Adrenal gland (tissue), 12 donors: Measurements from ENCODE around the gene AMZ2. TPM values are rescaled to one million over a fixed set of nuclear protein-coding genes. Genes with fewer than 3 reads are reported as not detected.
A peak's percentile ranks its signal among the peaks of the same experiment; 100 is the strongest.
"Not testable (repeated sequence)": the region's sequence is repeated elsewhere in the genome, so short reads cannot be mapped to it uniquely, and the experiment has no call there.

Experiments used
- DNase-seq, 7 donors: peaks; one replicate each; pipeline ENCODE4 v3.0.0-alpha.2; 2019 to 2020
- H3K27ac ChIP-seq, 5 donors: fragments of 200-600 bp; sonication (generic) in 4 of 5; 1 replicate in 3 of 5; 2 replicates in 2 of 5; pipeline versions ENCODE4 v1.5.1 to v1.8.0; 2016 to 2020; ENCODE audit warnings: mild to moderate bottlenecking in 1 of 5
- H3K27me3 ChIP-seq: fragments of 200-600 bp; 2 replicates; pipeline ENCODE4 v1.8.0; 2021
- H3K36me3 ChIP-seq, 2 donors: fragments of 200-600 bp; replicated peaks in 1 of 2; 1 replicate in 1 of 2; 2 replicates in 1 of 2; pipeline versions ENCODE4 v1.5.1 to v1.8.0; 2018 to 2022
- H3K4me1 ChIP-seq, 2 donors: fragments of 200-600 bp; replicated peaks in 1 of 2; 1 replicate in 1 of 2; 2 replicates in 1 of 2; pipeline versions ENCODE4 v1.5.1 to v1.8.0; 2018 to 2021
- H3K4me3 ChIP-seq, 4 donors: fragments of 200-600 bp; sonication (generic) in 3 of 4; one replicate each; pipeline ENCODE4 v1.5.1; 2016 to 2018
- H3K9me3 ChIP-seq, 3 donors: fragments of 200-600 bp; sonication (generic) in 1 of 3; replicated peaks in 1 of 3; 1 replicate in 2 of 3; 2 replicates in 1 of 3; pipeline versions ENCODE4 v1.5.1 to v1.8.0; 2016 to 2021
- CTCF ChIP-seq, 6 experiments: fragments of 450-650 bp in 4 of 6; fragments of 200-600 bp in 2 of 6; sonication (generic) in 1 of 6; IDR thresholded peaks; 1 replicate in 5 of 6; 2 replicates in 1 of 6; pipeline versions ENCODE4 v1.5.1 to v1.8.0; 2016 to 2021; ENCODE audit warnings: antibody characterized with exemption in 6 of 6, mild to moderate bottlenecking in 2 of 6, moderate library complexity in 1 of 6
- POLR2A ChIP-seq, 2 donors: fragments of 450-650 bp; IDR thresholded peaks; one replicate each; pipeline ENCODE4 v1.6.1; 2017; ENCODE audit warnings: antibody characterized with exemption in 2 of 2, mild to moderate bottlenecking in 2 of 2, moderate library complexity in 1 of 2
- WGBS, 4 donors: extraction: QIAGEN DNeasy Blood & Tissue Kit in 2 of 4; methylation state at CpG; one replicate each; pipeline versions ENCODE4 v1.1.5 to v1.1.7; 2013 to 2017; 5-methylcytosine and 5-hydroxymethylcytosine counted together
- intact Hi-C, 2 donors: fragments of 100-400 bp; cut with DNase I; formaldehyde crosslinking; loops; one replicate each; pipeline versions ENCODE4 v1.14.1 to v1.15.0; 2022 to 2023
- polyA plus RNA-seq, 3 donors: library from polyadenylated mRNA; stranded (reverse); fragments of 200-250 nt in 2 of 3; fragments of 350-450 nt in 1 of 3; fragmentation: Illumina TruSeq in 1 of 3; extraction: RNeasy Lipid Tissue Mini Kit (QIAGEN cat#74804) in 1 of 3; gene quantifications; one replicate each; pipeline ENCODE4 v1.2.3, GENCODE V29; 2013 to 2014
- total RNA-seq, 9 donors: library from RNA; depleted of rRNA in 4 of 9; stranded (reverse); fragments of >200 nt in 4 of 9; fragments of 120-200 nt in 1 of 9; fragmentation: NEBNext Ultra II Directional in 1 of 9; extraction: Animal tissue kit (Norgen Biotek cat#: 25700) in 1 of 9; gene quantifications; one replicate each; pipeline versions ENCODE4 v1.1.0 to v1.2.4, GENCODE V29; 2013 to 2023
- donor health status: healthy with polysubstance abuse.
- donor health status: Bipolar disorder and iron deficiency.
- donor health status: DM: yes; HTN: yes; CAD: no.
- donor health status: DM: no; HTN: no; CAD: no.
- donor health status: DM: no; HTN: no; CAD: no.
- donor health status: DM: yes; HTN: yes; CAD: no.

The AMZ2 gene
- total and polyA plus RNA-seq, 12 donors = 55.5 to 135 (median 83.1) TPM

- intact Hi-C loops = loop anchor here in 1 of 2 donors (5.0 kb wide), 1 partner anchor 143 kb away; no protein-coding TSS in a partner anchor
- Histone ChIP-seq H3K27me3 (peaks cover 47% of the 10 kb centered on the region), H3K36me3 (no peaks in the 10 kb centered on the region), H3K4me3 (peak overlapping the region in 1 of 4 donors; percentile 52), H3K27ac (no peak overlapping the region), H3K9me3 (no peaks in the 10 kb centered on the region), H3K4me1 (peaks cover 30 to 54% of the 10 kb centered on the region in 2 donors)
- peak in 1 of 7 donors; percentile 51 for DNase-seq
- TF ChIP-seq POLR2A (IDR thresholded peaks at IDR 0.05) = no peak
- TF ChIP-seq CTCF (IDR thresholded peaks at IDR 0.05) = no peak
- 4 to 9% (median 6%) methylated on average over 19 to 30 of the region's 30 CpGs for WGBS, 4 donors
Measured at GRCh38 chr17:68199837-68200688, 47.8 kb upstream of the AMZ2 start.

- H3K4me1 ChIP-seq = peaks cover 30 to 55% of the 10 kb centered on the region in 2 donors
- no peaks in the 10 kb centered on the region for H3K36me3 ChIP-seq
- intact Hi-C loops = no loop called here
- WGBS, 4 donors = 3 to 5% (median 4%) methylated on average over 4 to 30 of the region's 31 CpGs
- no peak overlapping the region for H3K27ac ChIP-seq
- no peaks in the 10 kb centered on the region for H3K9me3 ChIP-seq
- peak; percentile 62 to 86 (median 77) for DNase-seq
- H3K27me3 ChIP-seq = peaks cover 41% of the 10 kb centered on the region
- H3K4me3 ChIP-seq = peak overlapping the region in 1 of 4 donors; percentile 52
- peak; percentile 64 to 87 (median 82) for TF ChIP-seq CTCF (IDR thresholded peaks at IDR 0.05)
- TF ChIP-seq POLR2A (IDR thresholded peaks at IDR 0.05) = no peak
Measured at GRCh38 chr17:68200689-68201417, 47.0 kb upstream of the AMZ2 start.

- H3K36me3 ChIP-seq, intact Hi-C loops, H3K27ac ChIP-seq, H3K4me3 ChIP-seq, H3K9me3 ChIP-seq, DNase-seq: not testable (repeated sequence)
- Histone ChIP-seq H3K27me3 (peaks cover 36% of the 10 kb centered on the region), H3K4me1 (peaks cover 25 to 50% of the 10 kb centered on the region in 2 donors)
- WGBS, 4 donors = 35 to 51% (median 44%) methylated on average over 2 to 3 of the region's 3 CpGs
Measured at GRCh38 chr17:68201418-68201771, 46.4 kb upstream of the AMZ2 start.

GRCh38 chr17:68202321-68202720 is 45.5 kb upstream of the AMZ2 start:
- intact Hi-C loops, DNase-seq, H3K4me3 ChIP-seq, H3K27ac ChIP-seq, H3K36me3 ChIP-seq, H3K9me3 ChIP-seq: not testable (repeated sequence)
- peaks cover 28% of the 10 kb centered on the region for H3K27me3 ChIP-seq
- peaks cover 16 to 40% of the 10 kb centered on the region in 2 donors for H3K4me1 ChIP-seq
- 64 to 93% (median 88%) methylated on average over 2 of the region's 2 CpGs for WGBS, 4 donors

GRCh38 chr17:68204736-68205135 is 43.1 kb upstream of the AMZ2 start:
- Histone ChIP-seq H3K4me1 (peaks cover 6 to 17% of the 10 kb centered on the region in 2 donors), H3K36me3 (no peaks in the 10 kb centered on the region), H3K27ac (peak overlapping the region in 1 of 5 donors; percentile 85), H3K9me3 (no peaks in the 10 kb centered on the region), H3K4me3 (peak overlapping the region in 3 of 4 donors; percentile 25 to 97 (median 81)), H3K27me3 (peaks cover 6% of the 10 kb centered on the region)
- DNase-seq = no peak
- intact Hi-C loops = no loop called here
- WGBS, 4 donors = 1 to 5% (median 4%) methylated on average over 13 to 22 of the region's 22 CpGs
- TF ChIP-seq CTCF (IDR thresholded peaks at IDR 0.05) (no peak), POLR2A (IDR thresholded peaks at IDR 0.05) (no peak)
